ENCODE results near the gene HPSE2. TPM values are rescaled to one million over a fixed set of nuclear protein-coding genes. Genes with fewer than 3 reads are reported as not detected.

Gene HPSE2
- total RNA-seq, 1 donor from 2014 or later: not detected

Other genes with a start within 250 kb of the HPSE2 start
- 0.22 and 0.63 TPM in 2 replicates for gene CNNM1, start 93.5 kb upstream of the HPSE2 start, total RNA-seq
- gene GOT1, start 194.8 kb upstream of the HPSE2 start, total RNA-seq: 51.0 and 81.0 TPM in 2 replicates

Data from epithelial cell of proximal tubule (primary cell).